Mesendoderm (in vitro differentiated cells): ENCODE results near the gene CLDND1.
"Not testable (repeated sequence)": the region's sequence is repeated elsewhere in the genome, so short reads cannot be mapped to it uniquely, and the experiment has no call there.

Source experiments
- DNase-seq: peaks from one replicate; pipeline ENCODE4 v3.0.0; 2013
- H2AK5ac ChIP-seq: 2 replicates; pipeline ENCODE4 v1.6.1; 2013; ENCODE audit warnings: low read length, inconsistent platforms
- H2BK120ac ChIP-seq: 2 replicates; pipeline ENCODE4 v1.6.1; 2013; ENCODE audit warnings: low read depth, mild to moderate bottlenecking, low read length, moderate library complexity, mixed read lengths
- H2BK15ac ChIP-seq: replicated peaks from 2 replicates; pipeline ENCODE4 v1.6.1; 2013; ENCODE audit warnings: low read depth, mild to moderate bottlenecking, moderate library complexity
- H2BK5ac ChIP-seq: 2 replicates; pipeline ENCODE4 v1.6.1; 2013; ENCODE audit warnings: low read length, inconsistent platforms
- H3K18ac ChIP-seq: 2 replicates; pipeline ENCODE4 v1.6.1; 2013; ENCODE audit warnings: mild to moderate bottlenecking, low read length, mixed read lengths
- H3K23ac ChIP-seq: one replicate; pipeline ENCODE4 v1.6.1; 2013; ENCODE audit warnings: low read length
- H3K27ac ChIP-seq: 2 replicates; pipeline ENCODE4 v1.5.1; 2013; ENCODE audit warnings: low read depth, mild to moderate bottlenecking, inconsistent platforms, low read length, moderate library complexity
- H3K27me3 ChIP-seq: 2 replicates; pipeline ENCODE4 v1.6.1; 2013; ENCODE audit warnings: low read length, control low read depth, mild to moderate bottlenecking, inconsistent platforms; ENCODE audit not compliant: insufficient read depth, poor library complexity
- H3K36me3 ChIP-seq: 2 replicates; pipeline ENCODE4 v1.6.1; 2013; ENCODE audit warnings: low read length, inconsistent platforms; ENCODE audit not compliant: control insufficient read depth, insufficient read depth
- H3K4ac ChIP-seq: one replicate; pipeline ENCODE4 v1.6.1; 2013; ENCODE audit warnings: low read depth, mild to moderate bottlenecking, low read length, moderate library complexity
- H3K4me1 ChIP-seq: 2 replicates; pipeline ENCODE4 v1.6.1; 2013; ENCODE audit warnings: low read depth, low read length, inconsistent platforms; ENCODE audit not compliant: control insufficient read depth
- H3K4me2 ChIP-seq: 2 replicates; pipeline ENCODE4 v1.6.1; 2013; ENCODE audit warnings: low read length
- H3K4me3 ChIP-seq: 2 replicates; pipeline ENCODE4 v1.5.1; 2013; ENCODE audit warnings: mild to moderate bottlenecking, low read length
- H3K56ac ChIP-seq: one replicate; pipeline ENCODE4 v1.6.1; 2013; ENCODE audit warnings: low read length
- H3K79me1 ChIP-seq: 2 replicates; pipeline ENCODE4 v1.6.1; 2013; ENCODE audit warnings: low read length, inconsistent platforms
- H3K79me2 ChIP-seq: 2 replicates; pipeline ENCODE4 v1.6.1; 2013; ENCODE audit warnings: mild to moderate bottlenecking, low read length; ENCODE audit not compliant: control insufficient read depth, insufficient read depth
- H3K9ac ChIP-seq: 2 replicates; pipeline ENCODE4 v1.6.1; 2013; ENCODE audit warnings: low read length, inconsistent platforms
- H4K5ac ChIP-seq: one replicate; pipeline ENCODE4 v1.6.1; 2013; ENCODE audit warnings: low read length
- H4K8ac ChIP-seq: one replicate; pipeline ENCODE4 v1.6.1; 2013; ENCODE audit warnings: low read depth, mild to moderate bottlenecking, control low read depth, low read length, moderate library complexity
- WGBS: extraction: QIAGEN DNeasy Blood & Tissue Kit; methylation state at CpG from one replicate; pipeline ENCODE4 v1.1.7; 2013; ENCODE audit warnings: low lambda C conversion rate, missing lambda C conversion rate; ENCODE audit not compliant: insufficient coverage; ENCODE audit errors: extremely low coverage; 5-methylcytosine and 5-hydroxymethylcytosine counted together

CLDND1 gene

GRCh38 chr3:98564282-98565005 is 41.7 kb upstream of the CLDND1 start:
- no peak overlapping the region for H3K4me2 ChIP-seq
- H3K23ac ChIP-seq = no peak overlapping the region
- no peak for DNase-seq
- no peak overlapping the region for H3K4me3 ChIP-seq
- H3K36me3 ChIP-seq = no peaks in the 10 kb centered on the region
- H3K4me1 ChIP-seq = no peaks in the 10 kb centered on the region
- H3K56ac ChIP-seq = no peak overlapping the region
- WGBS = no CpG with 5 or more reads among the region's 7 CpGs
- H3K4ac ChIP-seq = no peak overlapping the region
- H3K9ac ChIP-seq = no peak overlapping the region
- no peak overlapping the region for H2AK5ac ChIP-seq
- H3K79me1 ChIP-seq = no peaks in the 10 kb centered on the region
- H3K27ac ChIP-seq = no peak overlapping the region
- H2BK5ac ChIP-seq = no peak overlapping the region
- H3K18ac ChIP-seq = no peak overlapping the region
- no peaks in the 10 kb centered on the region for H3K79me2 ChIP-seq
- no peaks in the 10 kb centered on the region for H3K27me3 ChIP-seq
- no peak overlapping the region for H2BK120ac ChIP-seq
- no peak overlapping the region for H4K5ac ChIP-seq
- H4K8ac ChIP-seq = no peak overlapping the region
- H2BK15ac ChIP-seq = no peak overlapping the region

GRCh38 chr3:98563661-98564281 is 41.1 kb upstream of the CLDND1 start:
- Histone ChIP-seq H3K79me2 (no peaks in the 10 kb centered on the region), H2AK5ac (no peak overlapping the region), H4K5ac (no peak overlapping the region), H3K27ac (no peak overlapping the region), H3K9ac (no peak overlapping the region), H4K8ac (no peak overlapping the region), H3K23ac (no peak overlapping the region), H3K36me3 (no peaks in the 10 kb centered on the region), H2BK120ac (no peak overlapping the region), H2BK15ac (no peak overlapping the region), H3K4me1 (no peaks in the 10 kb centered on the region), H3K79me1 (no peaks in the 10 kb centered on the region), H2BK5ac (no peak overlapping the region), H3K4ac (no peak overlapping the region), H3K27me3 (no peaks in the 10 kb centered on the region), H3K4me2 (no peak overlapping the region), H3K18ac (no peak overlapping the region), H3K56ac (no peak overlapping the region), H3K4me3 (no peak overlapping the region)
- DNase-seq = no peak
- WGBS = no CpG with 5 or more reads among the region's 4 CpGs

- no CpG with 5 or more reads among the region's 5 CpGs for whole genome bisulfite sequencing
- H3K27ac ChIP-seq = no peak overlapping the region
- no peak overlapping the region for H3K4ac ChIP-seq
- no peaks in the 10 kb centered on the region for H3K79me1 ChIP-seq
- H3K23ac ChIP-seq = no peak overlapping the region
- H2BK5ac ChIP-seq = no peak overlapping the region
- no peaks in the 10 kb centered on the region for H3K27me3 ChIP-seq
- H3K4me3 ChIP-seq = no peak overlapping the region
- H3K79me2 ChIP-seq = no peaks in the 10 kb centered on the region
- no peak overlapping the region for H2BK15ac ChIP-seq
- H2AK5ac ChIP-seq = no peak overlapping the region
- H3K9ac ChIP-seq = no peak overlapping the region
- H2BK120ac ChIP-seq = no peak overlapping the region
- no peak overlapping the region for H3K56ac ChIP-seq
- no peak for DNase-seq
- H3K4me2 ChIP-seq = no peak overlapping the region
- H3K18ac ChIP-seq = no peak overlapping the region
- H3K36me3 ChIP-seq = no peaks in the 10 kb centered on the region
- H3K4me1 ChIP-seq = no peaks in the 10 kb centered on the region
- no peak overlapping the region for H4K8ac ChIP-seq
- no peak overlapping the region for H4K5ac ChIP-seq
These were observed 39.2 kb upstream of the CLDND1 start for GRCh38 chr3:98561727-98562521.

GRCh38 chr3:98560911-98561310 is 38.2 kb upstream of the CLDND1 start:
- no CpG with 5 or more reads among the region's 2 CpGs for WGBS

GRCh38 chr3:98559769-98560168 is 37.1 kb upstream of the CLDND1 start:
- not testable (repeated sequence) for H3K27ac ChIP-seq, H3K79me2 ChIP-seq, DNase-seq, H2BK120ac ChIP-seq, H3K27me3 ChIP-seq, H3K4me3 ChIP-seq, H2AK5ac ChIP-seq, H3K18ac ChIP-seq, H4K5ac ChIP-seq, H3K23ac ChIP-seq, H3K36me3 ChIP-seq, H2BK15ac ChIP-seq, H3K56ac ChIP-seq, H3K79me1 ChIP-seq, H2BK5ac ChIP-seq, H4K8ac ChIP-seq, H3K4me1 ChIP-seq, H3K4ac ChIP-seq, H3K9ac ChIP-seq, H3K4me2 ChIP-seq
- no CpG with 5 or more reads among the region's 2 CpGs for WGBS

More at GRCh38 chr3:98560911-98561310, 38.2 kb upstream of the CLDND1 start:
- H3K4ac ChIP-seq = no peak overlapping the region
- H2BK15ac ChIP-seq = no peak overlapping the region
- H3K56ac ChIP-seq = no peak overlapping the region
- H4K8ac ChIP-seq = no peak overlapping the region
- no peak overlapping the region for H3K4me2 ChIP-seq
- H3K79me2 ChIP-seq = no peaks in the 10 kb centered on the region
- no peak overlapping the region for H3K18ac ChIP-seq
- no peaks in the 10 kb centered on the region for H3K4me1 ChIP-seq
- H3K27ac ChIP-seq = no peak overlapping the region
- no peak overlapping the region for H3K23ac ChIP-seq
- H3K4me3 ChIP-seq = no peak overlapping the region
- H4K5ac ChIP-seq = no peak overlapping the region
- no peaks in the 10 kb centered on the region for H3K27me3 ChIP-seq
- H3K36me3 ChIP-seq = no peaks in the 10 kb centered on the region
- DNase-seq = no peak
- H3K79me1 ChIP-seq = no peaks in the 10 kb centered on the region
- no peak overlapping the region for H3K9ac ChIP-seq
- no peak overlapping the region for H2BK5ac ChIP-seq
- H2AK5ac ChIP-seq = no peak overlapping the region
- no peak overlapping the region for H2BK120ac ChIP-seq
